ENCODE data around the gene DPYSL4.

- TF ChIP-seq POLR2AphosphoS5 (IDR thresholded peaks at IDR 0.05; ENCODE audit: low read depth, low read length) (no peak), TAF1 (IDR thresholded peaks at IDR 0.05; ENCODE audit: borderline replicate concordance, insufficient read depth, low read length) (no peak)
- TF ChIP-seq, protein P1, sequence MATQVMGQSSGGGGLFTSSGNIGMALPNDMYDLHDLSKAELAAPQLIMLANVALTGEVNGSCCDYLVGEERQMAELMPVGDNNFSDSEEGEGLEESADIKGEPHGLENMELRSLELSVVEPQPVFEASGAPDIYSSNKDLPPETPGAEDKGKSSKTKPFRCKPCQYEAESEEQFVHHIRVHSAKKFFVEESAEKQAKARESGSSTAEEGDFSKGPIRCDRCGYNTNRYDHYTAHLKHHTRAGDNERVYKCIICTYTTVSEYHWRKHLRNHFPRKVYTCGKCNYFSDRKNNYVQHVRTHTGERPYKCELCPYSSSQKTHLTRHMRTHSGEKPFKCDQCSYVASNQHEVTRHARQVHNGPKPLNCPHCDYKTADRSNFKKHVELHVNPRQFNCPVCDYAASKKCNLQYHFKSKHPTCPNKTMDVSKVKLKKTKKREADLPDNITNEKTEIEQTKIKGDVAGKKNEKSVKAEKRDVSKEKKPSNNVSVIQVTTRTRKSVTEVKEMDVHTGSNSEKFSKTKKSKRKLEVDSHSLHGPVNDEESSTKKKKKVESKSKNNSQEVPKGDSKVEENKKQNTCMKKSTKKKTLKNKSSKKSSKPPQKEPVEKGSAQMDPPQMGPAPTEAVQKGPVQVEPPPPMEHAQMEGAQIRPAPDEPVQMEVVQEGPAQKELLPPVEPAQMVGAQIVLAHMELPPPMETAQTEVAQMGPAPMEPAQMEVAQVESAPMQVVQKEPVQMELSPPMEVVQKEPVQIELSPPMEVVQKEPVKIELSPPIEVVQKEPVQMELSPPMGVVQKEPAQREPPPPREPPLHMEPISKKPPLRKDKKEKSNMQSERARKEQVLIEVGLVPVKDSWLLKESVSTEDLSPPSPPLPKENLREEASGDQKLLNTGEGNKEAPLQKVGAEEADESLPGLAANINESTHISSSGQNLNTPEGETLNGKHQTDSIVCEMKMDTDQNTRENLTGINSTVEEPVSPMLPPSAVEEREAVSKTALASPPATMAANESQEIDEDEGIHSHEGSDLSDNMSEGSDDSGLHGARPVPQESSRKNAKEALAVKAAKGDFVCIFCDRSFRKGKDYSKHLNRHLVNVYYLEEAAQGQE (IDR thresholded peaks at IDR 0.05; ENCODE audit: insufficient read depth in 1 of 2, low read depth in 2 of 2, low read length in 2 of 2), result no peak
These were observed 6.4 kb downstream of the DPYSL4 start for GRCh38 chr10:132192991-132193665.

Data from PFSK-1 (cell line).